WI38 (cell line): Measurements from ENCODE around the gene GNB2.

Experiments
- H3K4me3 ChIP-seq: 2 replicates; pipeline ENCODE4 v1.5.1; 2011; ENCODE audit warnings: low read depth, mild to moderate bottlenecking, control low read depth, low read length
- CTCF ChIP-seq: IDR thresholded peaks from 2 replicates; pipeline ENCODE4 v1.5.1; 2012; ENCODE audit warnings: low read depth, mild to moderate bottlenecking, control low read depth, low read length

Gene GNB2

GRCh38 chr7:100675581-100676350 is 2.2 kb downstream of the GNB2 start:
- H3K4me3 ChIP-seq: peak overlapping the region; percentile 95

DNA sequence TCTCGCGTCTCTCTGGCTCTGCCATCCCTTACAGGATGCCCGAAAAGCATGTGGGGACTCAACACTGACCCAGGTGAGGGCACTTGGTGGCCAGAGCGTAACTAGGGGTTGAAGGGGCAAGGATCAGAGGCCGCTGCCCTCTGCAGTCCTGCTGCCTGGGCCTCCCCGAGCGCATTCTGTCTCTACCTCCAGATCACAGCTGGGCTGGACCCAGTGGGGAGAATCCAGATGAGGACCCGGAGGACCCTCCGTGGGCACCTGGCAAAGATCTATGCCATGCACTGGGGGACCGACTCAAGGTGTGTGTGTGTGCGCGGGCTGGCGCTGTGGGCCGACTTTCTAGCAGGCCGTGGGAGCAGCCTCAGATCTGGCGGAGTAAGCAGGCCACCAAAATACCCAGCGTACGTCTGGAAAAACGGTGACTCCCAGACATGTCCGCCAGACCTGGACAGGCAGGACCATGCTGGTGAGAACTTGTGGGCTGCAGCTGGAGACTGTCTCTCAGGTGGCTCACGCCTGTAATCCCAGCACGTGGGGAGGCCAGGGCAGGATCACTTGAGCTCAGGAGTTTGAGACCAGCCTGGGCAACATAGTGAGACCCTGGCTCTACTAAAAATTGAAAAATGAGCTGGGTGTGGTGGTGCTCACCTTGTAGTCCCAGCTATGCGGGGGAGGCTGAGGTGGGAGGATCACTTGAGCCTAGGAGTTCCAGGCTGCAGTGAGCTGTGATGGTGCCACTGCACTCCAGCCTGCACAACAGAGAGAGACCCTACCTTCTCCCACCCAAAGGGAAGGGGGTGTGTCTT is 3.2 kb downstream of the GNB2 start:
- TF ChIP-seq CTCF: no peak

More at GRCh38 chr7:100675581-100676350, 2.2 kb downstream of the GNB2 start:
- TF ChIP-seq CTCF: no peak

DNA sequence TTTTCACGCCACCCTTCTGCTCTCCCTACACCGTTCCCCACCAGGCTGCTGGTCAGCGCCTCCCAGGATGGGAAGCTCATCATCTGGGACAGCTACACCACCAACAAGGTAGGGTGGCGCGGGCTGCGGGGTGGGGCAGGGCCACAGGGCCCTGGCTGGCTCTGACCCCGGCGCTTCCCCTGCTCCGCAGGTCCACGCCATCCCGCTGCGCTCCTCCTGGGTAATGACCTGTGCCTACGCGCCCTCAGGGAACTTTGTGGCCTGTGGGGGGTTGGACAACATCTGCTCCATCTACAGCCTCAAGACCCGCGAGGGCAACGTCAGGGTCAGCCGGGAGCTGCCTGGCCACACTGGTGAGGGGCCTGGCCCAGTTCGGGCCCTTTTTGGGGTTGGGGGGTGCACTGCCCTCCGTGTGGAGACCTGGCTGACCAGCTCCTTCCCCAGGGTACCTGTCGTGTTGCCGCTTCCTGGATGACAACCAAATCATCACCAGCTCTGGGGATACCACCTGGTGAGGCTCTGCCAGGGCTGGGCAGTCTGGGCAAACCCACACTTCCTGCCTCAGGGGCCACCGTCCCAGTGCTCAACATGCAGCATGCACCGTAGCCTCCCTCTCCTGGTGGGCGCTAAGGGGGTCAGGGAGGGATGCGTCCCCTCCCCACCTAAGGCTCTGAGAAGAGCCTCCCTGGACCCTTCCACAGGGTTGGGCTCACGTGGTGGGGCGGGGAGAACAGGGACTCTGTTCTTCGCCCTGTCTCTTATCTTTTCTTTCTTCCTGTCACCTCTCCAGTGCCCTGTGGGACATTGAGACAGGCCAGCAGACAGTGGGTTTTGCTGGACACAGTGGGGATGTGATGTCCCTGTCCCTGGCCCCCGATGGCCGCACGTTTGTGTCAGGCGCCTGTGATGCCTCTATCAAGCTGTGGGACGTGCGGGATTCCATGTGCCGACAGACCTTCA is 4.0 kb downstream of the GNB2 start:
- no peak for TF ChIP-seq CTCF

More for the DNA sequence above, 3.2 kb downstream of the GNB2 start:
- peak overlapping the region; percentile 95 for H3K4me3 ChIP-seq

DNA sequence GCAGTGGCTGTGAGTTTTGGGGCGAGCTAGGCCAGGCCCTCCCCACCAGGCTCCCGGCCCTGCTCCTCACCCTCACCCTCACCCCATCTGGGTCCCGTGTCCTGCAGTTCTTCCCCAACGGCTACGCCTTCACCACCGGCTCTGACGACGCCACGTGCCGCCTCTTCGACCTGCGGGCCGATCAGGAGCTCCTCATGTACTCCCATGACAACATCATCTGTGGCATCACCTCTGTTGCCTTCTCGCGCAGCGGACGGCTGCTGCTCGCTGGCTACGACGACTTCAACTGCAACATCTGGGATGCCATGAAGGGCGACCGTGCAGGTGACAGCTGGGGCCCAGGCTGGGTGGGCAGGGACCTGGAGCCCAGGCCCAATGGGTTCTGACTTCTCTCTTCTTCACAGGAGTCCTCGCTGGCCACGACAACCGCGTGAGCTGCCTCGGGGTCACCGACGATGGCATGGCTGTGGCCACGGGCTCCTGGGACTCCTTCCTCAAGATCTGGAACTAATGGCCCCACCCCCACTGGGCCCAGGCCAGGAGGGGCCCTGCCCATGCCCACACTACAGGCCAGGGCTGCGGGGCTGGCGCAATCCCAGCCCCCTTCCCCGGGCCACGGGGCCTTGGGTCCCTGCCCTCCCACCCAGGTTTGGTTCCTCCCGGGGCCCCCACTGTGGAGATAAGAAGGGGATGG is 4.9 kb downstream of the GNB2 start:
- no peak overlapping the region for H3K4me3 ChIP-seq
- TF ChIP-seq CTCF: no peak

More for the DNA sequence above, 4.0 kb downstream of the GNB2 start:
- no peak overlapping the region for H3K4me3 ChIP-seq

DNA sequence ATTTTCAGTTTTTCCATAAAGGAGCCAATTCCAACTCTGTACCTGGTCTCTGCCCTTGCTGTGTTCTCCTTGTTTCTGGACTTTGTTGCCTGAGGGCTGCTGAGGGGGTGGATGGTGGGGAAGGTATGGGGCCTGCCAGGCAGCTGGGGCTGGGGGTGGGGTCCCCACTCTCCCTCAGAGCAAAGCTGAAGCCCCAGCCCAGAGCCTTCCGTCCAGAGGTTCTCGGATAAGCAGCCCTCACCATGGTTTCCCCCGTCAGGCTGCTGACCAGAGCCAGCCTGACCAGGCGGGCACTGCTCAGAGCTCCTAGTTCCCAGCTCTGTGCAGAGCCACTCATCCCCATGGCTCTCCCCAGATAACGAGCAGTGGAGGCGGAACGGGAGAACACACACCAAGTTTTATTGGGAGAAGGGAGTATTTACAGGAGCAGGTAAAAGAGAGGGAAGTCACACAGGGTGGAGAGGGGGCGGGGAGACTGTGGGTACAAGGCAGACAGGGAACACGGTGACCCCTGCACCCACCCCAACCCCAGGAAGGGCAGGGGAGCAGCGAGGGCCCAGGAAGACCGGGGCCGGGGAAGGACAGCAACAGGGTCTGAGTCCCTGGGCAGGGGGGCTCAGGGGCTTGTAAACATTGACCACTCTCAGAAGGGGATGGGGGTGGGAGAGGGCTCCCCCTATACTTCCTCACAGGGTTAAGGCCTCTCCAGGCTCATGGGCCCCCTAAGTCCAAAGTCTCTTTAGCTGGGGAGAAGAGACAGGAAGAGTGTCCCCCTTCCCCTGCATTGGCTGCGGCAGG is 5.8 kb downstream of the GNB2 start:
- no peak for TF ChIP-seq CTCF

More for the DNA sequence above, 5.8 kb downstream of the GNB2 start:
- no peak overlapping the region for H3K4me3 ChIP-seq
